Ishikawa (cell line): Measurements from ENCODE around the gene PLEKHG4.

Experiments
- CEBPB ChIP-seq: IDR thresholded peaks from 2 replicates; pipeline ENCODE4 v1.6.1; 2012
- CREB1 ChIP-seq: IDR thresholded peaks from 2 replicates; pipeline ENCODE4 v1.6.1; 2012; ENCODE audit warnings: low read depth
- EGR1 ChIP-seq: IDR thresholded peaks from 2 replicates; pipeline ENCODE4 v1.6.1; 2012
- EP300 ChIP-seq: IDR thresholded peaks from 2 replicates; pipeline ENCODE4 v1.6.1; 2012; ENCODE audit warnings: borderline replicate concordance
- FOXM1 ChIP-seq: IDR thresholded peaks from 2 replicates; pipeline ENCODE4 v1.6.1; 2012; ENCODE audit warnings: low read depth, borderline replicate concordance
- NFIC ChIP-seq: IDR thresholded peaks from 2 replicates; pipeline ENCODE4 v1.6.1; 2012
- RAD21 ChIP-seq: IDR thresholded peaks from 2 replicates; pipeline ENCODE4 v1.6.1; 2012; ENCODE audit warnings: low read depth
- TAF1 ChIP-seq: IDR thresholded peaks from 2 replicates; pipeline ENCODE4 v1.6.1; 2012; ENCODE audit warnings: low read depth, mild to moderate bottlenecking
- TCF12 ChIP-seq: IDR thresholded peaks from 2 replicates; pipeline ENCODE4 v1.6.1; 2012; ENCODE audit warnings: low read depth
- TEAD4 ChIP-seq: IDR thresholded peaks from 2 replicates; pipeline ENCODE4 v1.6.1; 2012
- YY1 ChIP-seq: IDR thresholded peaks from 2 replicates; pipeline ENCODE4 v1.6.1; 2012; ENCODE audit warnings: low read depth
- ZBTB7A ChIP-seq: IDR thresholded peaks from 2 replicates; pipeline ENCODE4 v1.6.1; 2012; ENCODE audit warnings: low read depth
- TF ChIP-seq, protein P1 (sequence below): IDR thresholded peaks from 2 replicates; pipeline ENCODE4 v1.6.1; 2012
- TF ChIP-seq, protein P2 (sequence below): IDR thresholded peaks from 2 replicates; pipeline ENCODE4 v1.6.1; 2012
- TF ChIP-seq, protein P3 (sequence below): IDR thresholded peaks from 2 replicates; pipeline ENCODE4 v1.6.1; 2012; ENCODE audit warnings: low read depth, mild to moderate bottlenecking

Gene PLEKHG4

DNA sequence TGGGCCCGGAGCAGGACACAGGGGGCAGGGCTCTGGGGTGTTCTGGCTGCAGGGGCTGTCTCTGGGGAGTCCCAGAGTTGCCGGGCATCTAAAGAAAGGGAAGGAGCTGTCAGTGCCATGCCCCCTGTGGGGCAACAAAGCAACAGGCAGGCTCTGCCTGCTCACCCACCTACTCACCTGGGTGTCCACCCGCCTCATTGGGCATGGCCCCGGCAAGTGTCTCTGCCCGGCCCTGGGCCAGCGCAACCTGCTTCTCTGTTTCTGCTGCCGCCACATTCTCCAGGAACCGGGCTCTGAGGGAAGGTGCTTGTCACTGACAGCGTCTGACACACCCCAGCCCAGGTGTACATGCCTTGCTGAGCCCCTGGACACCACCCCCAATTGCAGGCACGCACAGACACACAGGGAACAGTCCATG is 45.1 kb upstream of the PLEKHG4 start:
- TF ChIP-seq, protein P1, sequence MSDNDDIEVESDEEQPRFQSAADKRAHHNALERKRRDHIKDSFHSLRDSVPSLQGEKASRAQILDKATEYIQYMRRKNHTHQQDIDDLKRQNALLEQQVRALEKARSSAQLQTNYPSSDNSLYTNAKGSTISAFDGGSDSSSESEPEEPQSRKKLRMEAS: no peak
- no peak for TF ChIP-seq RAD21
- no peak for TF ChIP-seq ZBTB7A
- TF ChIP-seq NFIC: no peak
- TF ChIP-seq TCF12: no peak
- TF ChIP-seq, protein P2, sequence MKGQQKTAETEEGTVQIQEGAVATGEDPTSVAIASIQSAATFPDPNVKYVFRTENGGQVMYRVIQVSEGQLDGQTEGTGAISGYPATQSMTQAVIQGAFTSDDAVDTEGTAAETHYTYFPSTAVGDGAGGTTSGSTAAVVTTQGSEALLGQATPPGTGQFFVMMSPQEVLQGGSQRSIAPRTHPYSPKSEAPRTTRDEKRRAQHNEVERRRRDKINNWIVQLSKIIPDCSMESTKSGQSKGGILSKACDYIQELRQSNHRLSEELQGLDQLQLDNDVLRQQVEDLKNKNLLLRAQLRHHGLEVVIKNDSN: no peak
- no peak for TF ChIP-seq YY1
- TF ChIP-seq CREB1: no peak
- TF ChIP-seq EP300: no peak
- TF ChIP-seq CEBPB: no peak
- no peak for TF ChIP-seq EGR1

DNA sequence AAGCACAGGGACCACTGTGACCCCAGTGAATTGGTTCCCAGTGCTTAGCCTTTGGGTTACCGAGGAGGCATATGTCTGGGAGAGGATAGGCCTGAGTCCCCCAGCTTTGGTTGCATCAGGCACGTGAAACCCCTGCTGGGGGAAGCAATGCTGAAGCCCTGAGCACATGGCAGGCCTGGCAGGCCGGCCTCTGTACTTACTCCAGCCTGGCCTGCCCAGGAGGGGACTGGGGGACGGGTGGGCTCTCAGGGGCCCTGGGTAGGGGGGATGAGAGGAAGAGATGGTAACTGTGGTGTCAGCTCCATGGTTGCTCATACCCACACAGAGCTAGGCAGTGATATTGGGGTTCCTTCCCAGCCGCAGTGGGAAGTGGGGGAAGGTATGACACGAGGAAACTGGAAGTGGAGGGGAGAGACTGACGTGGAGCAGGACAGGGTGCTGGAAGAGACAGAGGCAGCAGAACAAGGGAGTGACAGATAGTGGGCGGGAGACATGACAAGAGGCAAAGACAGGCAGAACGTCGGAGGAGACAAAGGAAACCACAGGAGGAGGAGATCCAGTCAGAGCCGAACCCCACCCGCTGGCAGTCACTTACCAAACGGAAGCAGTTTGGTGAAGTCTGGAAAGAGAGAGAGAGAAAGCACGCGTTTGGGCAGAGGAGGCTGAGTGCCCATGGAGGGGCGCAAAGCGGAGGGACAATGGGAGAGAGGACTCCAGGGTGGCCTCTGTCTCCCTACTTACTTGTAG is 43.3 kb upstream of the PLEKHG4 start:
- TF ChIP-seq TEAD4 (no peak), YY1 (no peak), CREB1 (no peak), EP300 (no peak)
- TF ChIP-seq, protein P2: no peak

DNA sequence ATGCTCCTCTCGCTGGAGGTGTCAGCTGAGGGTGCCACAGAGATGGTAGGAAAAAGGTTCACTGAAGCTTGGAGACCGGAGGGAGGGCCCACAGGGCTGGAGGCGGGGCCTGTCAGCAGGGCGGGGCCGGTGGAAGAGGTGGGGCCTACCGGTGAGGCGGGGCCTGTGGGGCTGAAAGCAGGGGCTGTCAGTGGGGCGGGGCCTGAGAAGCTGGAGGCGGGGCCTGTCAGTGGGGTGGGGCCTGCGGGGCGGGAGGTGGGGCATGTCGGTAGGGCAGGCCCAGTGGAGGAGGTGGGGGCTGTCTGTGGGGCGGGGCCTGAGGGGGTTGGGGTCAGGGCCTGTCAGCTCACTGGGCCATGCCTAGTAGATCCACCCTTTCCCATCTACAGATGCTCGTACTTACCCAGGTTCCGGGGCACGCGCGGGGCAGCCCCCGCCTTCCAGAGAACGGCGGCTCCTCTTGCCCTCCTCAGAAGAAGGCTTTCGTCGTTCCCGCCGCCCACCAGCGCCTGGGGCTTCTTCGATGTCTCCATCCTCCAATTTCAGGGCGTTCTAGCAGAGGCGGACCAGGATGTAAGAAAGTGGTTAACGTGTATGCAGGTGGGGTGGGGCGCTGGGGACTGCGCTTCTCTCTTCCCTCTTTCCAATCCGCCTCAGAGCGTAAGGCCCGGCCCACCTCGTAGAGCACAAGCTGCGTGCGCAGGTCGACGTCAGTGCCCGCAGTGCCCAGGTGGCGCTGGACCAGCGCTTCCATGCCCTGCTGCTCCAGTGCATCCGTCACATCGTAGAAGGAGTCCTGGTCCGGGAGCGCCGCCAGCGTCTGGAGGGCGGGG is 42.6 kb upstream of the PLEKHG4 start:
- TF ChIP-seq TAF1 (no peak), RAD21 (no peak)

DNA sequence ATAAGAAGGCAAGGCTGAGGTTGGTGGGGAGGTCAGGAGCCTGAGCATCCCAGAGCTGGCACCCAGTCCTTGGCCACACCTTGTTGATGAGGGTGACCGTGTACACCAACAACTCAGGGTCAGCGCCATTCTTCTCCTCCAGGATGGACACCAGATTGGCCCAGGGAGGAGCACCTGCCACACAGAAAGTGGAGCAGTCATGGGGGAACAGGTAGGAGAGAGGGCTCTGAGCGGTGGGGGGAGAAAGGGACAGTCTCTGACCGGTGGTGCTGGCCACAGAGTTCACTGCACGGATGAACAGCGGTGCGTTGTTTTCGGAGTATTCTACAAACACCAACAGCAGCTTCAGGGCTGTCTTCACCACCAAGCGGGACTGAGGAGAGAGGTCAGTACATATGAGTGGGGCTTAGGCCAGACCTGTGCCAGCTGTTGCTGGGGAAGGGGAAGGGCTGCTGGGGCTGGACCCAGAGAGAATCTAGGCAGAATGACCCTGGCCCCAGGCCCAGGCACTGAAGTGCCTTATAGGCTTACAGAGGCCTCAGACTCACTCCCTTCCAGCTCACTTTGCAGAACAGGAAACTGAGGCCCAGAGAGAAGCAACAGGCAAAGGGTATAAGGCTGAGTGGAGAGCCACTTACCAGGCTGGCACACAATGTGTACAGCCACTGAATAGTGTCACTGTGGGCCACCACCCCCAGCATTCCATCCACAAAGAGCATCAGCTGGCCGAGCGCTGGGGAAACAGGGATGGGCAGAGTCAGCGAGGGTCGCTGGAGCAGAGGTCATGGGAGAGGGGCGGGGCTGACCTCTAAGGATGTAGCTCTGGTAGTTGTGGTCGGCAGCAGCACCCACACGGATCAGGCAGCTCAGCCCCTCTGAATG is 41.7 kb upstream of the PLEKHG4 start:
- TF ChIP-seq, protein P1: no peak
- TF ChIP-seq EGR1: no peak
- TF ChIP-seq, protein P3, sequence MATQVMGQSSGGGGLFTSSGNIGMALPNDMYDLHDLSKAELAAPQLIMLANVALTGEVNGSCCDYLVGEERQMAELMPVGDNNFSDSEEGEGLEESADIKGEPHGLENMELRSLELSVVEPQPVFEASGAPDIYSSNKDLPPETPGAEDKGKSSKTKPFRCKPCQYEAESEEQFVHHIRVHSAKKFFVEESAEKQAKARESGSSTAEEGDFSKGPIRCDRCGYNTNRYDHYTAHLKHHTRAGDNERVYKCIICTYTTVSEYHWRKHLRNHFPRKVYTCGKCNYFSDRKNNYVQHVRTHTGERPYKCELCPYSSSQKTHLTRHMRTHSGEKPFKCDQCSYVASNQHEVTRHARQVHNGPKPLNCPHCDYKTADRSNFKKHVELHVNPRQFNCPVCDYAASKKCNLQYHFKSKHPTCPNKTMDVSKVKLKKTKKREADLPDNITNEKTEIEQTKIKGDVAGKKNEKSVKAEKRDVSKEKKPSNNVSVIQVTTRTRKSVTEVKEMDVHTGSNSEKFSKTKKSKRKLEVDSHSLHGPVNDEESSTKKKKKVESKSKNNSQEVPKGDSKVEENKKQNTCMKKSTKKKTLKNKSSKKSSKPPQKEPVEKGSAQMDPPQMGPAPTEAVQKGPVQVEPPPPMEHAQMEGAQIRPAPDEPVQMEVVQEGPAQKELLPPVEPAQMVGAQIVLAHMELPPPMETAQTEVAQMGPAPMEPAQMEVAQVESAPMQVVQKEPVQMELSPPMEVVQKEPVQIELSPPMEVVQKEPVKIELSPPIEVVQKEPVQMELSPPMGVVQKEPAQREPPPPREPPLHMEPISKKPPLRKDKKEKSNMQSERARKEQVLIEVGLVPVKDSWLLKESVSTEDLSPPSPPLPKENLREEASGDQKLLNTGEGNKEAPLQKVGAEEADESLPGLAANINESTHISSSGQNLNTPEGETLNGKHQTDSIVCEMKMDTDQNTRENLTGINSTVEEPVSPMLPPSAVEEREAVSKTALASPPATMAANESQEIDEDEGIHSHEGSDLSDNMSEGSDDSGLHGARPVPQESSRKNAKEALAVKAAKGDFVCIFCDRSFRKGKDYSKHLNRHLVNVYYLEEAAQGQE: no peak
- no peak for TF ChIP-seq ZBTB7A
- no peak for TF ChIP-seq EP300
- TF ChIP-seq NFIC: no peak
- no peak for TF ChIP-seq CREB1
- TF ChIP-seq YY1: no peak
- no peak for TF ChIP-seq TCF12
- TF ChIP-seq FOXM1: no peak
- TF ChIP-seq TAF1: no peak
- TF ChIP-seq CEBPB: no peak
- no peak for TF ChIP-seq TEAD4

DNA sequence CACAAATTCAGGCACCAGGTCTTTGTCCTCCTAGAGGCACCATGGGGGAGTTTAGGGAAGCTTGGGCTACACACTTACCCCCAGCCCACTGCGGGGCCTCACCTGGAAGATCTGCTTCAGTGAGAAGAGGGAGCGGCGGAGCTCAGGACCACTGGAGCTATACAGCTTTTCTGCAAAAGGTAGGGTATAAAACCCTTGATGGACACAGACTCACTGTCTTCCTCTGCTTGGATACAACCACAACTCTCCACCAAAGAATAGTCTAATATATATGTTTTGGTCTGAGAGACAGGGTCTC is 41.1 kb upstream of the PLEKHG4 start:
- TF ChIP-seq NFIC: no peak
- no peak for TF ChIP-seq EP300
- TF ChIP-seq, protein P1: no peak
- TF ChIP-seq, protein P2: no peak
- TF ChIP-seq ZBTB7A: no peak
- no peak for TF ChIP-seq TCF12
- TF ChIP-seq CREB1: no peak
- TF ChIP-seq, protein P3: no peak
- TF ChIP-seq RAD21: no peak
- no peak for TF ChIP-seq YY1
- no peak for TF ChIP-seq TEAD4
- no peak for TF ChIP-seq FOXM1
- TF ChIP-seq EGR1: no peak
- no peak for TF ChIP-seq CEBPB
- no peak for TF ChIP-seq TAF1
